Stimulated activated CD8-positive, alpha-beta memory T cell treated with anti-CD3 and anti-CD28 coated beads, Interleukin-12 subunit alpha, Interleukin-12 subunit beta, amount 100 ng/mL, for 24 hours (primary cell): ENCODE results near the gene ZMYM2.
A peak's percentile ranks its signal among the peaks of the same experiment; 100 is the strongest.
"Not testable (repeated sequence)": the region's sequence is repeated elsewhere in the genome, so short reads cannot be mapped to it uniquely, and the experiment has no call there.

Source experiments
- DNase-seq: peaks from one replicate; pipeline ENCODE4 v3.0.0-alpha.2; 2020; ENCODE audit errors: extremely low read depth

The ZMYM2 gene

GRCh38 chr13:19958155-19959111, at the start of gene ZMYM2:
ZMYM2 (plus strand) TSS chr13:19958727; CDS start chr13:19993073, 34,346 bp downstream.
- DNase-seq = peak; percentile 93

GRCh38 chr13:19910336-19911072, 48.0 kb upstream of the ZMYM2 start:
- no peak for DNase-seq

- no peak for DNase-seq
These were observed 31.3 kb upstream of the ZMYM2 start for GRCh38 chr13:19927117-19927748.

- no peak for DNase-seq
These were observed 18.4 kb upstream of the ZMYM2 start for GRCh38 chr13:19940106-19940505.

- no peak for DNase-seq
These were observed 8.2 kb upstream of the ZMYM2 start for GRCh38 chr13:19950374-19950773.

GRCh38 chr13:19952850-19953249, 5.7 kb upstream of the ZMYM2 start:
- no peak for DNase-seq

- DNase-seq = no peak
These were observed 2.5 kb upstream of the ZMYM2 start for GRCh38 chr13:19955873-19956559.

- peak; percentile 38 for DNase-seq
These were observed 990 bp upstream of the ZMYM2 start for GRCh38 chr13:19957320-19958154.

GRCh38 chr13:19959141-19959830, 759 bp downstream of the ZMYM2 start:
- peak; percentile 43 for DNase-seq

GRCh38 chr13:19959831-19960652, 1.5 kb downstream of the ZMYM2 start:
- peak; percentile 71 for DNase-seq

GRCh38 chr13:19960653-19960976, 2.1 kb downstream of the ZMYM2 start:
- no peak for DNase-seq

- DNase-seq = no peak
These were observed 3.0 kb downstream of the ZMYM2 start for GRCh38 chr13:19961489-19961888.

GRCh38 chr13:19961924-19962323, 3.4 kb downstream of the ZMYM2 start:
- no peak for DNase-seq

- no peak for DNase-seq
These were observed 4.4 kb downstream of the ZMYM2 start for GRCh38 chr13:19962894-19963293.

GRCh38 chr13:19967621-19968020, 9.1 kb downstream of the ZMYM2 start:
- DNase-seq = no peak

- not testable (repeated sequence) for DNase-seq
These were observed 16.0 kb downstream of the ZMYM2 start for GRCh38 chr13:19974498-19975009.

- no peak for DNase-seq
These were observed 20.4 kb downstream of the ZMYM2 start for GRCh38 chr13:19978831-19979437.

GRCh38 chr13:19981685-19982238, 23.2 kb downstream of the ZMYM2 start:
- DNase-seq = no peak
